Neural crest cell (in vitro differentiated cells): Measurements from ENCODE around the gene CNGB1. TPM values are rescaled to one million over a fixed set of nuclear protein-coding genes. Genes with fewer than 3 reads are reported as not detected.
"Not testable (repeated sequence)": the region's sequence is repeated elsewhere in the genome, so short reads cannot be mapped to it uniquely, and the experiment has no call there.

Source experiments
- DNase-seq: peaks from one replicate; pipeline ENCODE4 v3.0.0; 2021; ENCODE audit warnings: low read depth, mixed read lengths, low spot score
- H3K27ac Mint-ChIP-seq: one replicate; pipeline ENCODE4 v1.8.0; 2021; ENCODE audit warnings: mild to moderate bottlenecking, mixed read lengths; ENCODE audit not compliant: unreplicated experiment
- H3K27me3 Mint-ChIP-seq: 2 replicates; pipeline ENCODE4 v1.8.0; 2021; ENCODE audit warnings: low read depth, mild to moderate bottlenecking, mixed read lengths
- H3K36me3 Mint-ChIP-seq: 2 replicates; pipeline ENCODE4 v1.8.0; 2021; ENCODE audit warnings: low read depth, mild to moderate bottlenecking, mixed read lengths
- H3K4me1 Mint-ChIP-seq: 2 replicates; pipeline ENCODE4 v1.8.0; 2021; ENCODE audit warnings: mixed read lengths
- H3K4me3 Mint-ChIP-seq: one replicate; pipeline ENCODE4 v1.8.0; 2021; ENCODE audit warnings: mild to moderate bottlenecking, mixed read lengths
- H3K9me3 Mint-ChIP-seq: 2 replicates; pipeline ENCODE4 v1.8.0; 2021; ENCODE audit warnings: mixed read lengths
- total RNA-seq: library from RNA; stranded (reverse); gene quantifications from 2 replicates; pipeline ENCODE4 v1.2.1, GENCODE V29; 2021
- TF ChIP-seq, protein P1 (sequence below): fragments of 200-600 bp; sonication (generic); conservative IDR thresholded peaks from 2 replicates; pipeline ENCODE4 v1.5.0; 2021; ENCODE audit warnings: antibody characterized with exemption, mild to moderate bottlenecking

CNGB1 gene
- total RNA-seq, 1 donor from 2014 or later: 0.21 TPM

DNA sequence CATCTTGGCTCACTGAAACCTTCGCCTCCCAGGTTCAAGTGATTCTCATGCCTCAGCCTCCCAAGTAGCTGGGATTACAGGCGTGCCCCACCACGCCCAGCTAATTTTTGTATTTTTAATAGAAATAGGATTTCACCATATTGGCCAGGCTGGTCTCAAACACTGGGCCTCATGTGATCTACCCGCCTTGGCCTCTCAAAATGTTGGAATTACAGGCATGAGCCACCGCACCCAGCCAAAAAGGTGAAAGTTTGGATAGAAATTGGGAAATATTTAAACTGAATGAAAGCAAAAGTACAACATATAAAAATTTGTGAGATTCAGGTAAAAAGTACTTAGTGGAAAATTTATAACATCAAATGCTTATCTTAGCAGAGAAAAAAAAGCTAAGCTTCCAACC, 115.7 kb downstream of the CNGB1 start:
- Mint-ChIP-seq H3K4me1 (peaks cover 6% of the 10 kb centered on the region), H3K9me3 (peaks cover 4% of the 10 kb centered on the region), H3K27me3 (peaks cover 2% of the 10 kb centered on the region), H3K36me3 (peaks cover 2% of the 10 kb centered on the region), H3K4me3 (no peak overlapping the region), H3K27ac (no peak overlapping the region)
- TF ChIP-seq, protein P1, sequence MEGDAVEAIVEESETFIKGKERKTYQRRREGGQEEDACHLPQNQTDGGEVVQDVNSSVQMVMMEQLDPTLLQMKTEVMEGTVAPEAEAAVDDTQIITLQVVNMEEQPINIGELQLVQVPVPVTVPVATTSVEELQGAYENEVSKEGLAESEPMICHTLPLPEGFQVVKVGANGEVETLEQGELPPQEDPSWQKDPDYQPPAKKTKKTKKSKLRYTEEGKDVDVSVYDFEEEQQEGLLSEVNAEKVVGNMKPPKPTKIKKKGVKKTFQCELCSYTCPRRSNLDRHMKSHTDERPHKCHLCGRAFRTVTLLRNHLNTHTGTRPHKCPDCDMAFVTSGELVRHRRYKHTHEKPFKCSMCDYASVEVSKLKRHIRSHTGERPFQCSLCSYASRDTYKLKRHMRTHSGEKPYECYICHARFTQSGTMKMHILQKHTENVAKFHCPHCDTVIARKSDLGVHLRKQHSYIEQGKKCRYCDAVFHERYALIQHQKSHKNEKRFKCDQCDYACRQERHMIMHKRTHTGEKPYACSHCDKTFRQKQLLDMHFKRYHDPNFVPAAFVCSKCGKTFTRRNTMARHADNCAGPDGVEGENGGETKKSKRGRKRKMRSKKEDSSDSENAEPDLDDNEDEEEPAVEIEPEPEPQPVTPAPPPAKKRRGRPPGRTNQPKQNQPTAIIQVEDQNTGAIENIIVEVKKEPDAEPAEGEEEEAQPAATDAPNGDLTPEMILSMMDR: no peak
- no peak for DNase-seq

DNA sequence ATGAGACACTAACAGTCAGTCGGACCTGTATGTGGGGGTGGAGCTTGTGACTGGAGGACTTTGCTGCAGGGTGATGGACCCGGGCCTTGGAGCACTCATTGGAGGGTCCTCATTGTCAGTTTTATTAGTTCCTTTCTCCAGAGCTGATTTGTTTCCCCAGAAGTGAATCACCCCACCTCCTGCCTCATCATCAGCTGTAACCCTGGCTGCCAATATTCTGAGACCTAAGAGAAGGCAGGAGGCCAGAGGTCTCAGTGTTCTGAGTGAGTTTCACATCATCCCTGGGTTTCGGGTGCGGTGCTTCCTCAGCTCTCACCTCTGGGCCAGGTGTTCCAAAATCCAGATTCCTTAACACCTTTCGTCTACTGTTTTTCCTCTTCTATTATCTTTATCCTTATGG, 118.7 kb downstream of the CNGB1 start:
- no peak for DNase-seq
- TF ChIP-seq, protein P1: no peak
- Mint-ChIP-seq H3K4me1 (no peaks in the 10 kb centered on the region), H3K36me3 (no peaks in the 10 kb centered on the region), H3K4me3 (no peak overlapping the region), H3K9me3 (peaks cover 4% of the 10 kb centered on the region), H3K27ac (no peak overlapping the region), H3K27me3 (no peaks in the 10 kb centered on the region)

DNA sequence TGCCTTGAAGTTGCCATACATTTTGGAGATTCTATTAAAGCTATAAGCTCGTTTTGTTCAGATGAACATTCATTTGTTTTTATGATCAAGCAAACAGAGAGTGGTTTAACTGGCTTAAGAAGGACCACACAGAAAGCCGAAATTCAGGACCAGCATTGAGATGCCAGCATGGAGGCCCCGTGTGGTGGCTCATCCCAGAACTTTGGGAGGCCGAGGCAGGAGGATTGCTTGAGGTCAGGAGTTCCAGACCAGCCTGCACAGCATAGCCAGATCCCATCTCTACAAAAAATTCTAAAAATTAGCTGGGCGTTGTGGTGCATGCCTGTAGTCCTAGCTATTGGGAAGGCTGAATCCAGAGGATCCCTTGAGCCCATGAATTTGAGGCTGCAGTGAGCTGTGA, 122.7 kb downstream of the CNGB1 start:
- Mint-ChIP-seq H3K27me3 (peaks cover 11% of the 10 kb centered on the region), H3K4me1 (peaks cover 14% of the 10 kb centered on the region), H3K27ac (no peak overlapping the region), H3K4me3 (no peak overlapping the region), H3K36me3 (no peaks in the 10 kb centered on the region), H3K9me3 (no peaks in the 10 kb centered on the region)
- TF ChIP-seq, protein P1: no peak
- no peak for DNase-seq

DNA sequence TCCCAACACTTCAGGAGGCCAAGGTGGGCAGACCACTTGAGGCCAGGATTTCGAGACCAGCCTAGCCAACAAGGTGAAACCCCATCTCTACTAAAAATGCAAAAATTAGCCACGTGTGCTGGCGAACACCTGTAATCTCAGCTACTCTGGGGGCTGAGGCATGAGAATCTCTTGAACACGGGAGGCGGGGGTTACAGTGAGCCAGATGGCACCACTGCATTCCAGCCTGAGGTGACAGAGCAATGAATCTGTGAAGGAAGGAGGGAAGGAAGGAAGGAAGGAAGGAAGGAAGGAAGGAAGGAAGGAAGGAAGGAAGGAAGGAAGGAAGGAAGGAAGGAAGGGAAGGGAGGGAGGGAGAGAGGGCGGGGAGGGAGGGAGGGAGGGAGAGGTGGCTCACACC, 124.0 kb downstream of the CNGB1 start:
- not testable (repeated sequence) for H3K36me3 Mint-ChIP-seq, DNase-seq, H3K4me3 Mint-ChIP-seq, H3K27ac Mint-ChIP-seq, H3K9me3 Mint-ChIP-seq
- Mint-ChIP-seq H3K4me1 (peaks cover 19% of the 10 kb centered on the region), H3K27me3 (peaks cover 11% of the 10 kb centered on the region)

DNA sequence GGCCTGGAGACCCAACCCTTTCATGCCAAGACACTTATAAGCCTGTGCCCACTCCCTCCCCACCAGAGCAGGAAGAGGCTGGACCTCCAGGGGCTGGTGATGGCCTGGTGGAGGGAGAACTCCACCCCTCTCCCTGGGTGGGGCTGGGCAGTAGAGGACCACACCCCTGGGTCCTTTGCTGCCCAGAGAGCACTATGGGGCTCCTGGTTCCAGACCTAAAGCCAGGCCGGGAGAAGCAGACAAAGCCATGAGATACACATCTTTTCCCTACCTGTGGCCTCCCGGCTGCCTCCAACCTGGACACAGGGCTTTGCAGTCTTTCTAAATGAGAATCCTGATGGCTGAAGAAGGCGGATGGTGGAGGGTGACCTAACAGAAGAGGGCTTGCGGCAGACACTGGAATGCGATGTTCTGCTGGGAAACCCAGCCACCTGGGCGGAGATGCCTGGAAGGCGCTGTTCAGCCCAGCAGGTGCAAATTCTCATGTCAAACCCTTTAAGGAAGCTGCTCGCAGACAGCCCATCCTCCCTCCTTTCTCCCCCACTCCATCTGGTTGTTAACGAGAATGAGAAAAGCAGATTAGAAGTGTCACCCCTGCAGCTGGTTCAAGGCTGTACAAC, 124.7 kb downstream of the CNGB1 start:
- DNase-seq: no peak
- H3K36me3 Mint-ChIP-seq: no peaks in the 10 kb centered on the region
- H3K27me3 Mint-ChIP-seq: peaks cover 11% of the 10 kb centered on the region
- H3K4me3 Mint-ChIP-seq: no peak overlapping the region
- H3K4me1 Mint-ChIP-seq: peaks cover 20% of the 10 kb centered on the region
- TF ChIP-seq, protein P1: no peak
- H3K27ac Mint-ChIP-seq: no peak overlapping the region
- H3K9me3 Mint-ChIP-seq: no peaks in the 10 kb centered on the region

DNA sequence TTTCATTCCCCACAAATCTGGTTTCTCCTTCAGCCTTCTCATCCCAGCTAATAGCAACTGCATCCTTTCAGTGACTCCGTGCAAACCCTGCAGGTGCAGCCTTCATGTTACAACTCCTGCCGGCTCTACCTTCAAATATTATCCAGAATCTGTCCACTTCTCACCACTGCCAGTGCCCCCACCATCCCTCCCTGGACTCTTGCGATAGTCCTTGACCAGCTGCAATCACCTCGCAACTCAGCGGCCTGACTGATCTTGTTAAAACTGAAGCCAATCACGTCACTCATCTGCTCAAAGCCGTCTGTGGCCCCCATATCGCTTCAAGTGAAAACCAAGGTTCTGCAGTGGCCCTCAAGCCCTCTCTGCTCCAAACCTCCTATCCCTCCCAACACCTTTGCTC, 125.8 kb downstream of the CNGB1 start:
- H3K27ac Mint-ChIP-seq: no peak overlapping the region
- no peak for DNase-seq
- H3K27me3 Mint-ChIP-seq: peaks cover 11% of the 10 kb centered on the region
- H3K36me3 Mint-ChIP-seq: no peaks in the 10 kb centered on the region
- no peak overlapping the region for H3K4me3 Mint-ChIP-seq
- H3K4me1 Mint-ChIP-seq: peaks cover 20% of the 10 kb centered on the region
- TF ChIP-seq, protein P1: no peak
- H3K9me3 Mint-ChIP-seq: no peaks in the 10 kb centered on the region
